ENCODE results near the gene TPM4. TPM values are rescaled to one million over a fixed set of nuclear protein-coding genes. Genes with fewer than 3 reads are reported as not detected.
A peak's percentile ranks its signal among the peaks of the same experiment; 100 is the strongest.

TPM4 gene
- total and polyA plus RNA-seq, 2 of the 13 experiments (the other 11 are each of a cell fraction or from before 2014, with no cell fraction given) = 180 to 188 TPM

DNA sequence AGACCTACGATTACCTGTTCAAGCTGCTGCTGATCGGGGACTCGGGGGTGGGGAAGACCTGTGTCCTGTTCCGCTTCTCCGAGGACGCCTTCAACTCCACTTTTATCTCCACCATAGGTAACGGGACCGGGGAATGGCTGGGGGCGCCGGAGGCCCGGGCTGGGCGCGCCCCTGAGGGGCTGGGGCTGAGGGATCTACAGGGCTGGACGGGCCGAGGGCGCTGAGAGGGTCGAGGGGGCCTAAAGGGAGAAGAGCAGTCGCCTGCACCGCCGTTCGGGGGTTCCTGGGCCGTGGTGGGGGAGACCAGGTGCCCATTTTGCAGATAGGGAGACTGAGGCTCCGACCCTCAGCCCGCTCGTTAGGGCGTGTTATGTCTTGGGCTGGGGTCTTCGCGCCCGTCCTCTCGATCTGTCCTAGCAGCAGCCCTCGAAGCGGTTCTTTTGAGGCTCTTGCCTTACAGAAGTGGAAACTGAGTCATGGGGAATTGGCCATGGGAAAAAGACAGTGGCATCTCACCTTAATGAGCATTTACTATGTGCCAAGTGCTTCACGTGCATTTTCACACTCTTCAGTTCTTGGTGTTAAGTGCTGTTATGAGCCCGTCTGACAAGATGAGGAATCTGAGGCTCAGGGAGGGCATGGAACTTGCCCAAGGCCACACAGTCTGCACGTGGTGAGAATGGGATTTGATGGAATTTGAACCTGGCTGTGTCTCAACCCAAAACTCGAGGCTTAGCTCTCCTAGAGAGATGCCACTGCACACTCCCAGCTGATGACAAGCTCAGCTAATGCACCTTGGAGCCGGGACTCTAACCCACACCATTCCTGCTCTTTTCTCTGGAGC, 35.8 kb downstream of the TPM4 start:
- TSS peak; percentile 81 for BruUV-seq (replicated peaks)
- ChIA-PET POLR2A (interaction anchor here (0.9 to 3.5 kb wide), 7 partner anchors 15 to 73 kb away, joined by 3 to 18 read pairs (median 6); partner anchors contain the start of genes FAM32A and TPM4), CTCF (ENCODE audit: low intra/inter-chr PET ratio, low total read pairs) (no interaction called here)
- H3K9ac ChIP-seq (ENCODE audit: insufficient read depth, low read depth, low read length) = peak overlapping the region; percentile 93
- WGBS (ENCODE audit: low lambda C conversion rate) = 25% methylated on average over 3 of the region's 37 CpGs
- ATAC-seq (peak; percentile 6), DNase-seq (ENCODE audit: low spot score) (no peak), FAIRE-seq (peak; percentile 34)
- peak overlapping the region; percentile 77 for H3K27ac ChIP-seq (ENCODE audit: extremely low read length, insufficient read depth, low read length)
- H3K27me3 ChIP-seq (ENCODE audit: control insufficient read depth in 1 of 2, insufficient read depth in 2 of 2, low read length in 2 of 2) = no peaks in the 10 kb centered on the region; a peak in 1 of 5 replicates
- no peaks in the 10 kb centered on the region for H3K9me3 ChIP-seq (ENCODE audit: low read length)
- peaks cover 40% of the 10 kb centered on the region for H3K79me2 ChIP-seq (ENCODE audit: insufficient read depth, low read length)
- intact Hi-C loops (cut with micrococcal nuclease; ENCODE audit: unreplicated experiment) (loop anchor here (2.0 kb wide), 2 partner anchors 41 to 73 kb away; partner anchors contain the start of gene FAM32A), in situ Hi-C loops (cut with HindIII; ENCODE audit: extremely low pct_ligation_motif_present, low pct_unique_long_range_greater_than_20kb) (no loop called here)
- peaks cover 47% of the 10 kb centered on the region for H3K4me1 ChIP-seq (ENCODE audit: insufficient read depth, low read length)
- H2AFZ ChIP-seq (ENCODE audit: low read length) = no peak overlapping the region
- H3K4me3 ChIP-seq (replicated peaks in 1 of 3; ENCODE audit: insufficient read depth in 1 of 3, low read depth in 2 of 3, low read length in 3 of 3) = peak overlapping the region; percentile 94 to 95 (median 95)
- H3K36me3 ChIP-seq (replicated peaks in 1 of 2; ENCODE audit: control insufficient read depth in 1 of 2, insufficient read depth in 2 of 2, low read length in 2 of 2) = peaks cover 0 to 5% of the 10 kb centered on the region in 2 experiments; a peak in 3 of 5 replicates
- peak overlapping the region; percentile 96 for H3K4me2 ChIP-seq (ENCODE audit: low read depth, low read length)
- H4K20me1 ChIP-seq (ENCODE audit: insufficient read depth, low read length) = peaks cover 5% of the 10 kb centered on the region; the same call in 1 of the 2 replicates
- TF ChIP-seq ZNF430 (CRISPR knock-in tag; IDR thresholded peaks at IDR 0.05) (peak; percentile 48; the same call in 1 of the 2 replicates), ZSCAN21 (CRISPR knock-in tag; IDR thresholded peaks at IDR 0.05; ENCODE audit: borderline replicate concordance) (no peak), ZBTB1 (CRISPR knock-in tag; IDR thresholded peaks at IDR 0.05; ENCODE audit: borderline replicate concordance) (no peak), KLF9 (CRISPR knock-in tag; IDR thresholded peaks at IDR 0.05; ENCODE audit: low read depth) (no peak), CCAR2 (optimal IDR thresholded peaks at IDR 0.05; ENCODE audit: low read depth, low read length) (no peak), MEF2D (CRISPR knock-in tag; IDR thresholded peaks at IDR 0.05) (no peak), ZSCAN29 (CRISPR knock-in tag; conservative IDR thresholded peaks at IDR 0.05) (no peak), NFIC (IDR thresholded peaks at IDR 0.05; ENCODE audit: low read length) (0 out of 2 replicates have a peak, but pooled peaks have one; percentile 33), TGIF2 (CRISPR knock-in tag; IDR thresholded peaks at IDR 0.05) (no peak)
- TF ChIP-seq, protein P1, sequence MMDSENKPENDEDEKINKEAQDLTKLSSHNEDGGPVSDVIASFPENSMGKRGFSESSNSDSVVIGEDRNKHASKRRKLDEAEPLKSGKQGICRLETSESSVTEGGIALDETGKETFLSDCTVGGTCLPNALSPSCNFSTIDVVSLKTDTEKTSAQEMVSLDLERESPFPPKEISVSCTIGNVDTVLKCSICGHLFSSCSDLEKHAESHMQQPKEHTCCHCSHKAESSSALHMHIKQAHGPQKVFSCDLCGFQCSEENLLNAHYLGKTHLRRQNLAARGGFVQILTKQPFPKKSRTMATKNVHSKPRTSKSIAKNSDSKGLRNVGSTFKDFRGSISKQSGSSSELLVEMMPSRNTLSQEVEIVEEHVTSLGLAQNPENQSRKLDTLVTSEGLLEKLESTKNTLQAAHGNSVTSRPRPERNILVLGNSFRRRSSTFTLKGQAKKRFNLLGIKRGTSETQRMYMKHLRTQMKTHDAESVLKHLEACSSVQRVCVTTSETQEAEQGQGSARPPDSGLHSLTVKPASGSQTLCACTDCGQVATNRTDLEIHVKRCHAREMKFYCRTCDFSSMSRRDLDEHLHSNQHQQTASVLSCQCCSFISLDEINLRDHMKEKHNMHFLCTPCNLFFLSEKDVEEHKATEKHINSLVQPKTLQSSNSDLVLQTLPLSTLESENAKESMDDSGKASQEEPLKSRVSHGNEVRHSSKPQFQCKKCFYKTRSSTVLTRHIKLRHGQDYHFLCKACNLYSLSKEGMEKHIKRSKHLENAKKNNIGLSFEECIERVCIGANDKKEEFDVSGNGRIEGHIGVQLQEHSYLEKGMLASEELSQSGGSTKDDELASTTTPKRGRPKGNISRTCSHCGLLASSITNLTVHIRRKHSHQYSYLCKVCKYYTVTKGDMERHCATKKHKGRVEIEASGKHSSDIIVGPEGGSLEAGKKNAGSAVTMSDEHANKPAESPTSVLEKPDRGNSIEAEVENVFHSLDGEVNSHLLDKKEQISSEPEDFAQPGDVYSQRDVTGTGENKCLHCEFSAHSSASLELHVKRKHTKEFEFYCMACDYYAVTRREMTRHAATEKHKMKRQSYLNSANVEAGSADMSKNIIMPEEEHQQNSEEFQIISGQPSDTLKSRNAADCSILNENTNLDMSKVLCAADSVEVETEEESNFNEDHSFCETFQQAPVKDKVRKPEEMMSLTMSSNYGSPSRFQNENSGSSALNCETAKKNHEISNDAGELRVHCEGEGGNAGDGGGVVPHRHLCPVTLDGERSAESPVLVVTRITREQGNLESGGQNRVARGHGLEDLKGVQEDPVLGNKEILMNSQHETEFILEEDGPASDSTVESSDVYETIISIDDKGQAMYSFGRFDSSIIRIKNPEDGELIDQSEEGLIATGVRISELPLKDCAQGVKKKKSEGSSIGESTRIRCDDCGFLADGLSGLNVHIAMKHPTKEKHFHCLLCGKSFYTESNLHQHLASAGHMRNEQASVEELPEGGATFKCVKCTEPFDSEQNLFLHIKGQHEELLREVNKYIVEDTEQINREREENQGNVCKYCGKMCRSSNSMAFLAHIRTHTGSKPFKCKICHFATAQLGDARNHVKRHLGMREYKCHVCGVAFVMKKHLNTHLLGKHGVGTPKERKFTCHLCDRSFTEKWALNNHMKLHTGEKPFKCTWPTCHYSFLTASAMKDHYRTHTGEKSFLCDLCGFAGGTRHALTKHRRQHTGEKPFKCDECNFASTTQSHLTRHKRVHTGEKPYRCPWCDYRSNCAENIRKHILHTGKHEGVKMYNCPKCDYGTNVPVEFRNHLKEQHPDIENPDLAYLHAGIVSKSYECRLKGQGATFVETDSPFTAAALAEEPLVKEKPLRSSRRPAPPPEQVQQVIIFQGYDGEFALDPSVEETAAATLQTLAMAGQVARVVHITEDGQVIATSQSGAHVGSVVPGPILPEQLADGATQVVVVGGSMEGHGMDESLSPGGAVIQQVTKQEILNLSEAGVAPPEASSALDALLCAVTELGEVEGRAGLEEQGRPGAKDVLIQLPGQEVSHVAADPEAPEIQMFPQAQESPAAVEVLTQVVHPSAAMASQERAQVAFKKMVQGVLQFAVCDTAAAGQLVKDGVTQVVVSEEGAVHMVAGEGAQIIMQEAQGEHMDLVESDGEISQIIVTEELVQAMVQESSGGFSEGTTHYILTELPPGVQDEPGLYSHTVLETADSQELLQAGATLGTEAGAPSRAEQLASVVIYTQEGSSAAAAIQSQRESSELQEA (CRISPR knock-in tag; IDR thresholded peaks at IDR 0.05; ENCODE audit: not compliant biosample characterization) = no peak
- TF ChIP-seq, protein P2, sequence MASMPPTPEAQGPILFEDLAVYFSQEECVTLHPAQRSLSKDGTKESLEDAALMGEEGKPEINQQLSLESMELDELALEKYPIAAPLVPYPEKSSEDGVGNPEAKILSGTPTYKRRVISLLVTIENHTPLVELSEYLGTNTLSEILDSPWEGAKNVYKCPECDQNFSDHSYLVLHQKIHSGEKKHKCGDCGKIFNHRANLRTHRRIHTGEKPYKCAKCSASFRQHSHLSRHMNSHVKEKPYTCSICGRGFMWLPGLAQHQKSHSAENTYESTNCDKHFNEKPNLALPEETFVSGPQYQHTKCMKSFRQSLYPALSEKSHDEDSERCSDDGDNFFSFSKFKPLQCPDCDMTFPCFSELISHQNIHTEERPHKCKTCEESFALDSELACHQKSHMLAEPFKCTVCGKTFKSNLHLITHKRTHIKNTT (CRISPR knock-in tag; IDR thresholded peaks at IDR 0.05) = no peak
- TF ChIP-seq, protein P3, sequence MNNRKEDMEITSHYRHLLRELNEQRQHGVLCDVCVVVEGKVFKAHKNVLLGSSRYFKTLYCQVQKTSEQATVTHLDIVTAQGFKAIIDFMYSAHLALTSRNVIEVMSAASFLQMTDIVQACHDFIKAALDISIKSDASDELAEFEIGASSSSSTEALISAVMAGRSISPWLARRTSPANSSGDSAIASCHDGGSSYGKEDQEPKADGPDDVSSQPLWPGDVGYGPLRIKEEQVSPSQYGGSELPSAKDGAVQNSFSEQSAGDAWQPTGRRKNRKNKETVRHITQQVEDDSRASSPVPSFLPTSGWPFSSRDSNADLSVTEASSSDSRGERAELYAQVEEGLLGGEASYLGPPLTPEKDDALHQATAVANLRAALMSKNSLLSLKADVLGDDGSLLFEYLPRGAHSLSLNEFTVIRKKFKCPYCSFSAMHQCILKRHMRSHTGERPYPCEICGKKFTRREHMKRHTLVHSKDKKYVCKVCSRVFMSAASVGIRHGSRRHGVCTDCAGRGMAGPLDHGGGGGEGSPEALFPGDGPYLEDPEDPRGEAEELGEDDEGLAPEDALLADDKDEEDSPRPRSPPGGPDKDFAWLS (CRISPR knock-in tag; IDR thresholded peaks at IDR 0.05; ENCODE audit: borderline replicate concordance) = no peak

All from HepG2 (cell line).